Measurements from ENCODE around the gene SDR42E1.
"Not testable (repeated sequence)": the region's sequence is repeated elsewhere in the genome, so short reads cannot be mapped to it uniquely, and the experiment has no call there.

Gene SDR42E1

GRCh38 chr16:82019535-82019934 is 8.3 kb upstream of the SDR42E1 start:
- H3K4me3 ChIP-seq (replicated peaks; ENCODE audit: low read depth, low read length): no peak overlapping the region
- TF ChIP-seq CTCF (IDR thresholded peaks at IDR 0.05; ENCODE audit: low read length, missing control alignments): no peak
- no peak for DNase-seq (ENCODE audit: low read depth)

DNA sequence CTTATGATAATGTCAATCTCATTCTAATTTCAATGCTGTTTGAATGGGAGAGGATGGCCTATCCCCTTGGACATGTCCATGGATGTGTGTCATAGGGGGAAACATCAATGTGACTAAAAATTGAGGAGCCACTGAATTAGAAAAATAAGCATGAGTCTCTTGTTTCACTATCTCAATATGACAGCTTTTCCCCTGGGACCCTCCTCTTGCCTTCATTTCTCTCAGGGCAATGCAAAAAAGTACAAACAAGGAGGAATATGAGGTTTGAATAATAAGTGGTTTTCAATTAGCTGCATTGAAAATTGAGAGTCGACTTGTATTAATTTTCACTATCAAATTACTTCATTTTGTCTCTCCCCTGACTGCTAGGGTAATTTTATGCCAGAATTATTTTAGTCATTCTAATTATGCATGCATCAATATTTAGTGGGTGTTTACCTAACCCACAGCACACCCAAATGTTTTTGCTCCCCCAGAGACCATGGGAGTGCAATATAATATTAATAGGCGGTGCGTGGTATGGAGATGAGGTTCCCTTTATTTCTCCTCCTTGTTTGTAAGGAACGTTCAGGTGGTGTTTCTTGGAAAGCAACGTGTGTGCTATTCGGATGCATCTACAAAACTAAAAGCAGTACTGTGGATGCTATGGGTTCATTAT is 6.8 kb upstream of the SDR42E1 start:
- no peak for DNase-seq (ENCODE audit: low read depth)
- no peak for TF ChIP-seq CTCF (IDR thresholded peaks at IDR 0.05; ENCODE audit: low read length, missing control alignments)
- H3K4me3 ChIP-seq (replicated peaks; ENCODE audit: low read depth, low read length): no peak overlapping the region

DNA sequence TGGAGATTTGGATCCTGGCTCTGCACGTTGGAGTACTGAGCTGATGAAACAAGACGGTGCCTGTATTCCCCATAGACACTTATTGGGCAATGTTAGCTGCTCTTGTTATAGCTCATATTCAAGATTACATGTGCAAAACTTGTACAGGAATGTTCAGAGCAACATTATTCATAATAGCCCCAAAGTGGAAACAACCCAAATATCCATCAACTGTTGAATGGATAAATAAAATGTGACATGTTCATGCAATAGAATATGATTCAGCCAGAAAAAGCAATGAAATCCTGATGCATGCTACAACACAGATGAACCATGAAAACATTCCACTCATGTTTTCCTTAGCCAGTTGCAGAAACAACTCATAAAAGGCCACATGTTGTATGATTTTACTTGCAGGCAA is 5.7 kb upstream of the SDR42E1 start:
- no peak overlapping the region for H3K4me3 ChIP-seq (replicated peaks; ENCODE audit: low read depth, low read length)
- TF ChIP-seq CTCF (IDR thresholded peaks at IDR 0.05; ENCODE audit: low read length, missing control alignments): no peak
- DNase-seq (ENCODE audit: low read depth): peak; percentile 40

DNA sequence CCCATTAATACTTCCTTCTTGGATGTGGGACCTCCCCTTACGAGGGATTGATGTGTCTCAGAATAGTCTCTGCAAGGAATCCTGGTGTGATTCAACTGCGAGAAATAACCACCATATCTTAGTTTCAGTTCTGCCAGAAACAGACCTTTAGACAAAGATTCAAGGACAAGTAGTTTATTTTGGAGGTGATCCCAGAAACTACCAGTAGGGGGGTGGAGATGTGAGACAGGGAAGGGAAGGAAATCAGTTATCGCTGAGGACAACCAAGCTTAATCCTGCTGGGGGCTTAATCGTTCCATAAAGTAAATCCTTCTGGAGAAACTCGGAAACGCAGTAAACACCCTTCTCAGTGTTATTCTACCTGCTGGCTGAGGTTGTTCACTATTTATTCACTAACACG is 5.0 kb upstream of the SDR42E1 start:
- peak; percentile 39 for DNase-seq (ENCODE audit: low read depth)
- peak; percentile 39 for TF ChIP-seq CTCF (IDR thresholded peaks at IDR 0.05; ENCODE audit: low read length, missing control alignments)
- H3K4me3 ChIP-seq (replicated peaks; ENCODE audit: low read depth, low read length): no peak overlapping the region

- DNase-seq (ENCODE audit: low read depth): no peak
- no peak for TF ChIP-seq CTCF (IDR thresholded peaks at IDR 0.05; ENCODE audit: low read length, missing control alignments)
- H3K4me3 ChIP-seq (replicated peaks; ENCODE audit: low read depth, low read length): no peak overlapping the region
Measured at GRCh38 chr16:82013139-82013538, 1.9 kb upstream of the SDR42E1 start.

DNA sequence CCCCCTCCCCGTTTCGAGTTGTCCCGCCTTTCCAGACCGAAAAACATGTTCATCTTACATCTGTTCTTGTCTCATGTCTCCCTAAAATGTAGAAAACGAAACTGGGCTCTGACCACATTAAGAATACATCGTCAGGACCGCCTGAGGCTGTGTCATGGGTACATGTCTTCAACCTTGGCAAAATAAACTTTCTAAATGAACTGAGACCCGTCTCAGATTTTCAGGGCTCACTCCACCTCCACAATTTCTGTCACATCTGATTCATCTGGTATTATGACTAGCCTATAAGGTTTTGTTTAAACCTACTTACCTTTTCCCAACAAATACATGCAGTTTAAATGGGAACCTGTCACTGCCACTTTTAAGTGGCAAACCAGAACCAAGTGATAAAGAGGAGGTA is 621 bp downstream of the SDR42E1 start:
- TF ChIP-seq CTCF (IDR thresholded peaks at IDR 0.05; ENCODE audit: low read length, missing control alignments): no peak
- no peak for DNase-seq (ENCODE audit: low read depth)
- H3K4me3 ChIP-seq (replicated peaks; ENCODE audit: low read depth, low read length): no peak overlapping the region

GRCh38 chr16:82009789-82010188 is 1.5 kb downstream of the SDR42E1 start:
- not testable (repeated sequence) for H3K4me3 ChIP-seq (replicated peaks; ENCODE audit: low read depth, low read length)

More at GRCh38 chr16:82009789-82010188, 1.5 kb downstream of the SDR42E1 start:
- DNase-seq (ENCODE audit: low read depth): not testable (repeated sequence)

All from fibroblast of pulmonary artery (primary cell).